Stimulated activated CD4-positive, alpha-beta T cell treated with anti-CD3 and anti-CD28 coated beads, Interleukin-2, amount 100 ng/mL, for 24 hours (primary cell): ENCODE data around the gene CRABP1.
"Not testable (repeated sequence)": the region's sequence is repeated elsewhere in the genome, so short reads cannot be mapped to it uniquely, and the experiment has no call there.

Experiments used
- DNase-seq, 2 donors: peaks; one replicate each; pipeline ENCODE4 v3.0.0-alpha.2; 2020

The CRABP1 gene

DNA sequence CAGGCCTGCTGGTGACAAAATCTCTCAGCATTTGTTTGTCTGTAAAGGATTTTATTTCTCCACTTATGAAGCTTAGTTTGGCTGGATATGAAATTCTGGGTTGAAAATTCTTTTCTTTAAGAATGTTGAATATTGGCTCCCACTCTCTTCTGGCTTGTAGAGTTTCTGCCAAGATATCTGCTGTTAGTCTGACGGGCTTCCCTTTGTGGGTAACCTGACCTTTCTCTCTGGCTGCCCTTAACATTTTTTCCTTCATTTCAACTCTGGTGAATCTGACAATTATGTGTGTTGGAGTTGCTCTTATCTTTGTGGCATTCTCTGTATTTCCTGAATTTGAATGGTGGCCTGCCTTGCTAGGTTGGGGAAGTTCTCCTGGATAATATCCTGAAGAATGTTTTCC, 40.0 kb downstream of the CRABP1 start:
- not testable (repeated sequence) for DNase-seq

DNA sequence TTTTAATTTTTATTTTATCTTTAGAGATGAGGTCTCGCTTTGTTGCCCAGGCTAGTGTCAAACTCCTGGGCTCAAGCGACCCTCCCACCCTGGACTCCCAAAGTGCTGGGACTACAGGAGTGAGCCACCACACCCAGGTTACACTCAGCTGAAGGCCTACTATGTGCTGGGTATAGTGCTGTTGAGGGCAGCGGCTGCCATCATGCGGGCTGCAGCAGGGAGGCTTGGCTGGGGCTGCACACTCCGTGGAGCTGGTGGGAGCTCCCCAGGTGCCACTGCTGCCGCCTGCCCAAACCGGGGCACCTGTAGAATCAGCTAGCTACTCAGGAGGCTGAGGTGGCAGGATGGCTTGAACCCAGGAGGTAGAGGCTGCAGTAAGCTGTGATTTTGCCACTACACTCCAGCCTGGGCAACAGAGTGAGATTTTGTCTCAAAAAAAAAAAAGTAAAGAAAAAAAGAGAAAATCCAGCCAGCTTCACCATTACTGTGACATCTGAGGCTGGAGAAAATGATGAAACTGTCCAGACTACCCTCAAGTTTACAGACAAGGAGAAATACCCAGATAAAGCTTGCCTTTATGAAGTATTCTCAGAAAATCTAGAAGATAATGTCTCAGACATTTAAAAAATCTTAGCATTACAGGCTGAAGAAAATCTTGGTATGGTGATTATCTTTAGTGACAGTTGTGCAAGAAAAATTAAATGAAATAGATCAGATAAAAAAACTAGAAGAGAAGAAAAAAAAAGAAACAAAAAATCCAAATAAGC, 42.1 kb downstream of the CRABP1 start:
- DNase-seq = no peak

DNA sequence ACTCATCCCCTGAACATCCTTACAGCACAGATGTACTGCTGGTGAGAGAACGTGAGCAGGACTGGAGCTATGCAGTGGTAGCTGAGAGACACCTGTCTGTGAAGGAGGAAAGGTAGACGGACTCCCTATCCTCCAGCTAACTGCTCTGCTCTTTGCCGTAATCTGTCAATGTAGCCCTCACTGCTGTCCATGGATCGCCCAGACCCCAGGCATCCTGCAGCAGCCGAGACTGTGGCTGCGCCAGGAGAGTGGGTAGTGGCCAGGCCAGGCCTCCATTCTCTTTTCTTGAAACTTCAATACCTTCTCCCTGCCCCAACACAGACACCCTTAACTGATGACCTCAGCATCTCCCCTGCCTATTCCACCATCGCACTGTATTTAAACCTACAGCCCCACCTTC, 44.5 kb downstream of the CRABP1 start:
- DNase-seq = no peak

DNA sequence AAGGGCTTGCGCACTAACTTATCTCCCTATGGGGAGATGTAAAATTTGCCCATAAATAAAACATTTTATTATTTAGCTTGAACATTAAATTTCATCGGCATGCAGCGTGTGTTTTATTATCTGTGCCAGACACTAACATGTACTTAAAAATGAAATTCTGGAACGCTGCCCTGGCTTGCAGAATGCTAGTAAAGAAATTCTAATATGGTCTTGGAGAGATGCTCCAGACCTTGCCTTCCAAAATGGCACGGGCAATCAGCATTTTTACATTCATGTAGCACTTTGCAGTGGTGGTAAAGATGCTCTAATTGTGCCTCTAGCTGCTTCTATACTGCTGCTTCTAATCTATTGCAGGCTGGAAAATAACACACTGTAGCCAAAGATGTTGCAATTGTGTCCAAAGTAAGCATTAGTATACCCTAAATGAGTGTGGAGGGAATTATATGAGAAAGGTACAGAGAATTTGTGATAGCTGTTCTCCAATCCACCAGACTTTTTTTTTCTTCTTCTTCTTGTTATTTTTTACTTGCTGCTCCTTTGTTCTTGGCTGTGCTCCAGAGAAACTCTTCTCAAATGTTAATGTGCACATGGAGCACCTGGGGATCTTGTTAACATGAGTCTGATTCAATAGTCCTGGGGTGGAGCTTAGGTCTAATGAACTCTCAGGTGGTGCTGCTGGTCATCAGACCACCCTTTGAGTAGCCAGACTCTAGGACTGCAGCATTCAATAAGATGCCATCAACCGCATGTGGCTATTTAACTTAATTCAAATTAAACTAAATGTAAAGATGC, 47.3 kb downstream of the CRABP1 start:
- DNase-seq = no peak

DNA sequence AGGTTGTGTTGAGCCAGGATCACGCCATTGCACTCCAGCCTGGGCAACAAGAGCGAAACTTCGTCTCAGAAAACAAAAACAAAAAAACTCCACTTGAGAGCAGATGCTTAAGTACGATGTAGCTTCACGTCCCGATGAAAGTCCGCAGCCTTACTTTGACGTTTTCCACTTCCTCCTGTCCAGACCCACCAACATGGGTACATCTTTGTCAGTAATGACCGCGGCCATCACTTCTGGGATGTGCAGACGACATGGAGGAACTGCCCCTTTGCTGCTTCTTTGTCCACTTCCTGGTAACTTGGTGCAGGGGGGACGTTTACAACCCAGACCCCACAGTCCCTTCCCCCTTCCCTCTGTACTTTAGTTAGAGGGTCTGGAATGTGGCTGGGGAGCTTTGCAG, 48.7 kb downstream of the CRABP1 start:
- DNase-seq = no peak

DNA sequence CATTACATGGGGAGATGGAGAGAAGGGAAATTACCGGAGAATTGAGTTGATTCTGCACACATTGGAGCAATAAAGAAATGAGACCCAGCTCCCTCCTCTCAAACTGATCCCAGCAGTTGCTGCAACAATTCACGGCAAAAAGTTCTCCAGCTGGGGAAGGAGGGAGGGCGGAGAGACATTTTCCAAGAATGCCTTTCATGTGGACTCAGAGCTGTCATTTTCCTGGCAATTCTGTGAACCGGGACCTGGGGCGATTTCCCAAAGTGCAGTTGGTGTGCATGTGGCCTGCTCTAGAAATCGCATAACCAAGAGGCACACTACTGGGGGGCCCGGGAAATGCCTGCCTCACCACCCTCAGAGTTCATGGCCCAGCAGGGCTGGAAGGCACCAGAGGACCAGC, 49.2 kb downstream of the CRABP1 start:
- no peak for DNase-seq

DNA sequence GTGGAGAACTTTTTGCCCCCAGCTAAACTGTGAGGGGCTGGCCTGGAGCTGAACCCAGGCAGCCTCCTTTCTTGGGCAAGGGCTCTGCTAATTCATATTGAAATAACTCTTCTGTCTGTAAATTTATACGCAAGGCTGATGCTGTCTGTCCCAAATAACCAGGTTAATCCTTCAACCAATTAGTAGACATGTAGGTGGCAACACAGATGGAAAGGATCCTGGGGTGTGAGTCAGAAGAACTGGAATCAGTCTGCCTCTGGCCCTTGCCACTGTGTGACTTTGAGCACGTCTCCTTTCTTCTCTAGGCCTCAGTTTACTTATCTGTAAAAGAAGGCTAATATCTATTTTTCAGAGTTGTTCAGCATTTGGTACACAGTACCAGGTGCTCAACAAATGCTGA, 49.6 kb downstream of the CRABP1 start:
- DNase-seq = no peak

DNA sequence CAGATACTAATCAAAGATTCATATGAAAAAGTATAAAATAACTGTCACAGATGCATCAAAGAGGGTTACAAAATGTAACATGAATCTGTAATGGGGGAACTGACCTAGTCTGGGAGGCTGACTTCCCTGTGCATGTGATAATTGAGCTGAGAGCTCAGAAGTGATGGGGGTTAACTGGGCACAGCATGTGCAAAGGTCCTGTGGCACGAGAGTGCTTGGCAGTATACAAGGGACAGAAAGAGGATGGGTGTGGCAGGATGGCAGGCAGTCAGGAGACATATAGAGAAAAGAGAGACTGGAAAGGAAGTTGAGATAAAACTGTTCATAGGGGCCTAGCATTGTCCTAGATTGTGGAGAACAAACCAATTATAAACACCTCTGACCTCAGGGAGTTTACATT, 50.1 kb downstream of the CRABP1 start:
- no peak for DNase-seq

DNA sequence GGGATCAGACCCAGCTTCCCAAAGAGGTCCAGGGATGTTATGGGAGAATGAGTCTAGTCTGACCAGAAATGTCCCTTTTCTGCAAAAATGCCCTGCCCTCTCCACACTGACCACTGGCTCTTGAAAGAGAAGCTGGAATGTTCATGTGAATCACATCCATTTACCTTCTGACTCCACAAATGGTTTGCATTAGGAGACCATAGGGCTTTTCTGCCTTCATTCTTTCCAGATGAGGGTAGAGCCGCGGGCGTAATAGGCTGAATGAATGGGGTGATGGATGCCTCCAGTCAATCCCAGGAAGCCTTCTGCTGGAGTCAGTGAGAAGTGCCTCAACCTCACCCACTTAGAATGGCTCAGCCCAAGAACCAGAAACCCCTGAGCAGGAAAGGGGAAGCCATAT, 50.7 kb downstream of the CRABP1 start:
- no peak for DNase-seq

DNA sequence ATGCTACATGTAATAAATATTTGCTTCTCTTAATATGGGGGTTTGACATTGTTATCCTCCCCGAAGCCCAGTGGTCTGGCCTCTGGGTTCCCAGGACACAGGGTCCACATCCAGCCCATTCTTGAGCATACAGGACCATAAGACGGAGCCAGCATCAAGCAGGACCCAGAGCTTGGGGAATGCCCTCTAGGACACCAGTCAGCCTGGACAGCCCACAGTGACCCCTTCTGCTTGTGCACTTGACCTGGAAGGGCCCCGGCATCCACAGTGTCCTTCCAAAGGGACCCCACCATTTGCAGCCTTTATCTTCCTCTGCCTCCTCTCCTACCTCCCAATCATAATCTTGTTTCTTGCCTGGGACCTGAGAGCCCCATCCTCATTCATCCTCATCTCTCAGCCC, 51.6 kb downstream of the CRABP1 start:
- no peak for DNase-seq

DNA sequence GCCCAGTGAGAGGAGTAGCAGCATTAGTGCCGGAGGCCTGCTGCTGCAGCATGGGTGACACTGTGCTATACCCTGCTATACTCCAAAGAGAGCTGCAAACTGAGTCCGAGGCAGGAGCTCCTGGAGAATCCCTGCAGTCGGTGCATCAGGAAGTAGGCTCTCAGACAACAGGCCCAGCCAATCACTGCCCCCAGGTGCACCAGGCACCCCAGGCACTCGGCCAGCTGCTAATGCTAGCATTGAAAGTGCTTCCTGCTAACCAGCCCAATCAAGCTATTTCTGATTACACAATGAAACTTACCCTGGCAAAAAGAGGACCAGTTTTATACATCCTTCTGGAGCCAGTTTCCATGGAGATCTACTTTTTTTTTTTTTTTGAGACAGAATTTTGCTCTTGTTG, 52.3 kb downstream of the CRABP1 start:
- no peak for DNase-seq

DNA sequence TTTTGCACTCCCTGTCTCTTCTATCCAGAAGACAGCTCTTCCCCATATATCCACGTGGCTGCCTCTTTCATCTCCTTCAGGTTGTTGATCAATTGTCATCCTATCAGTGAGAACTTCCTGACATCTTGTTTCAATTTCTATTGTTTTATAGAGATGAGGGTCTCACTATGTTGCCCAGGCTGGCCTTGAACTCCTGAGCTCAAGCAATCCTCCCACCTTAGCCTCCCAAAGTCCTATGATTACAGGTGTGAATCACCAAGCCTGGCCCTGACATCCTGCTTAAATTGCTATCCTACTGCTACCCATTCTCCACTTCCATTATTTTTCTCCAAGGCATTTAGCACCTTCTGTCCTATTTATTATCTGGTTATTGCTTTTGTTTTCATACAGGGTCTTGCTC, 53.0 kb downstream of the CRABP1 start:
- no peak for DNase-seq

DNA sequence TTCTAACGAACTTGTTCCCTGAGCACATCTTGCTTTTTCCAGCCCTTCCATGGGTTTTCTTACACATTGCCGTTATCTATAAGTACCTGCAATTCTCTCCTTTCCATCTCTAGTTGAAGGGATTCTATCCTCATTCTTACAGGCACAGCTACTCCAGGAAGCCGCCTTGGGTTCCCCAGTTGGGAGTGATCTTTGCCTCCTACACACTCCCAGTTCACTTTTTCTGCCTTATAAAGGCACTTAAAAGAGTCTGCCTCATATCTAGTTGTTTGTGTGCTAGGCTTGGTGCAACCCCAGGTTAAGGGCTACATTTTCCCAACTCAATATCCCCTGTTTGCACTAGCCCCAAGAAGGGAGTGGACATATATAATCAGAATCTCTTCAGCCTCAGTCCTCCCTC, 53.9 kb downstream of the CRABP1 start:
- no peak for DNase-seq

DNA sequence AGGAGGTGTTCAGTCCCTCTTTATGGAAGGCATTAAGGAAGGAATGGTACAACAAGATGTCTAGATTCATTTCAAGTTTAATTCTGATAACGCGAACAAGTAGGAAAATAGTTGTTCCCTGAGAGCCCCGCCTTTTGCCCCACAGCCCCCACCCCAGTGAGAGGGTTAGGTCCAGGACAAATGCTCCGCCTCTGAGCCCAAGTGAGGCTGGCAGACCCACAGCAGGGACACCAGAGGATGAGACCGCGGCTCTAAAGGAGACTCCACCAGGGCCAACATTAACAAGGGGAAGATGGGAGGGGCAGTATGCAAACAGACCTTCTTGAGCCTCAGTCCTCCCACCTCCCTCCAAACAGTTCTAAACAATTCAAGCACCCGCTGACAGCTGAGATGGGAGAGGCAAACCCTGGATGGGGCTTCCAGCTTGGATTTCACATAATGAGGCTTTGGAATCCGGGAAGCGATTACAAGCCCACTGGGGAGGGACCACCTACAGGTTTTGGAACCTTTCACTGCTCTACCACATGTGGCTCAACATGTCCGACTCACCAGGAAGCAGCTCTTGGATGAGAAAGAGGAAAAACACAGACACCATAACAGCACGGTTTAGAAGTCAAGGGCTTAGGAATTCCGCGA, 54.9 kb downstream of the CRABP1 start:
- DNase-seq = no peak

DNA sequence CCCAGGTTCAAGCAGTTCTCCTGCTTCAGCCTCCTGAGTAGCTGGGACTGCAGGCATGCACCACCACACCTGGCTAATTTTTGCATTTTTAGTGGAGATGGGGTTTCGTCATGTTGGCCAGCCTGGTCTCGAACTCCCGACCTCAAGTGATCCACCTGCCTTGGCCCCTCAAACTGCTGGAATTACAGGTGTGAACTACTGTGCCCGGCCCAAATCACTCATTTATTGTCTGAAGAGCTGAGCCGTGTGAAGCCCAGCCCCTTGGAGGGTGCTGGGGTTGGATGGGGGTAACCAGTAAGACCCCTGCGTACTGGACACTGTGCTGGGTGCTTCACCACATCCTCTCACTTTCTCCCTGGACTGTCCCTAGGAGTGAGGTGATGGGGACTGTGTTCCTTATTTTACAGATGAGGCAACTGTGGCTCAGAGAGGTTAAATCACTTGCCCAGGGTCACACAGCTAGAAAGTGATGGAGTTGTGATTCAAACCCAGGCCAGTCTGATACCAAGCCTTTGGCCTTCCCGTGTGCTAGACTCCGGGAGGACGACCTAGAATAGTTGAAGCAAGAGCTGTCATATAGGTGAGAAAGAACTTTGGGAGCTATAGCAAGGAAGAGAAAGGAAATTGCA, 56.1 kb downstream of the CRABP1 start:
- DNase-seq = no peak

DNA sequence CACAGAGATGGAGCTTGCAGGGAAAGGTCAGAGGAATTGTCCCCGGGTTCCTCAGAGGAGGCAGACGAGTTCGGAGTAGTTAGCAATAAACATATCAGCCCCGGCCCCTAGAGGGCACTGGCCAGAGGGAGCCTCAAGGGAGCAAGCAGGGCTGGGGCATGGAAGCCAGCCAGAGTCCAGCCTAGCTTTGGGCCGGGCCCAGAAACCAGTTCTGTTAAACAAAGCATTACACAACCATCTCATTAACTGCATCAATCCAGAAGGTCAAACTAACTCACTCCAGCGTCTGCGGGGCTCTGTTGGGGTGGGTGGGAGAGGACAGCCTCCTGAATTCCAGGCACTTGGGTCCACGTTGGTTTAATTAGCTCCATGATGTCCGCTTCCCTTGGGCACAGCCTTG, 56.8 kb downstream of the CRABP1 start:
- DNase-seq = no peak

DNA sequence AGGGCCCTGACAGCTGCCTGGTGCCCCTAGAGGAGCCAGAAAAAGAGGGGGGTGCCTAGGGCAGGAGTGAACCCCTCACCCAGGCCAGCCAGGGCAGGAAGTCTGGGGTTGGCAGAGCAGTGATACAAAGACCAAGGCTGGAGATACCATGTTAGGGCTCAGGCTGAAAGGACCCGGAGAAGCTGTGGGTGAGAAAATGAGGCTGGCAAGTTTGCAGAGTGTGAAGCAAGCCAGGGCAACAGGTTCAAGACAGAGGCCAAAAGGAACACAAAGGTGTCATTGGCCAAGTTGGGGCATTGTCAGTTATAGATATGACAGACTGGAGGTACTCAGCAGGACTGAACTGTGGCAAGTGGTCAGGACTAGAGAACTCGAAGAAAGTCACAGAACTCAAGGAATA, 57.2 kb downstream of the CRABP1 start:
- no peak for DNase-seq
